Suprapubic skin (tissue), 4 donors: ENCODE data around the gene ARHGAP32. TPM values are rescaled to one million over a fixed set of nuclear protein-coding genes. Genes with fewer than 3 reads are reported as not detected.

ENCODE experiments used
- DNase-seq, 2 donors: peaks; one replicate each; pipeline ENCODE4 v3.0.0-alpha.2; 2019; ENCODE audit warnings: low spot score in 2 of 2
- H3K27ac ChIP-seq: fragments of 200-600 bp; sonication (generic); one replicate; pipeline ENCODE4 v1.5.1; 2019
- H3K27me3 ChIP-seq: fragments of 200-600 bp; sonication (generic); one replicate; pipeline ENCODE4 v1.5.1; 2019
- H3K36me3 ChIP-seq: fragments of 200-600 bp; sonication (generic); one replicate; pipeline ENCODE4 v1.5.1; 2019
- H3K4me1 ChIP-seq: fragments of 200-600 bp; sonication (generic); one replicate; pipeline ENCODE4 v1.5.1; 2019
- H3K4me3 ChIP-seq: fragments of 200-600 bp; sonication (generic); one replicate; pipeline ENCODE4 v1.5.1; 2019; ENCODE audit warnings: mild to moderate bottlenecking
- H3K9me3 ChIP-seq: fragments of 200-600 bp; sonication (generic); one replicate; pipeline ENCODE4 v1.5.1; 2019
- EP300 ChIP-seq: sonication (generic); formaldehyde crosslinking; IDR thresholded peaks from one replicate; pipeline ENCODE4 v1.6.1; 2017; ENCODE audit warnings: antibody characterized with exemption
- POLR2A ChIP-seq, 2 donors: fragments of 450-650 bp; IDR thresholded peaks; one replicate each; pipeline ENCODE4 v1.6.1; 2017; ENCODE audit warnings: antibody characterized with exemption in 2 of 2, mild to moderate bottlenecking in 2 of 2, moderate library complexity in 2 of 2
- POLR2AphosphoS5 ChIP-seq, 3 donors: sonication (generic); formaldehyde crosslinking; IDR thresholded peaks; one replicate each; pipeline ENCODE4 v1.6.1; 2017; ENCODE audit warnings: antibody characterized with exemption in 3 of 3
- WGBS: methylation state at CpG from one replicate; pipeline ENCODE4 v1.1.5; 2018; 5-methylcytosine and 5-hydroxymethylcytosine counted together
- total RNA-seq, 4 donors: library from RNA; depleted of rRNA; stranded (reverse); fragments of >200 nt; gene quantifications; one replicate each; pipeline ENCODE4 v1.1.0, GENCODE V29; 2016
- TF ChIP-seq, protein P1 (sequence below), 2 donors: fragments of 200-600 bp in 1 of 2; fragments of 450-650 bp in 1 of 2; sonication (generic) in 1 of 2; IDR thresholded peaks; one replicate each; pipeline ENCODE4 v1.5.1; 2016 to 2019; ENCODE audit warnings: antibody characterized with exemption in 2 of 2, mild to moderate bottlenecking in 1 of 2, moderate library complexity in 1 of 2

Gene ARHGAP32
- total RNA-seq, 4 donors from 2014 or later, result 49.5 to 93.4 (median 62.1) TPM

DNA sequence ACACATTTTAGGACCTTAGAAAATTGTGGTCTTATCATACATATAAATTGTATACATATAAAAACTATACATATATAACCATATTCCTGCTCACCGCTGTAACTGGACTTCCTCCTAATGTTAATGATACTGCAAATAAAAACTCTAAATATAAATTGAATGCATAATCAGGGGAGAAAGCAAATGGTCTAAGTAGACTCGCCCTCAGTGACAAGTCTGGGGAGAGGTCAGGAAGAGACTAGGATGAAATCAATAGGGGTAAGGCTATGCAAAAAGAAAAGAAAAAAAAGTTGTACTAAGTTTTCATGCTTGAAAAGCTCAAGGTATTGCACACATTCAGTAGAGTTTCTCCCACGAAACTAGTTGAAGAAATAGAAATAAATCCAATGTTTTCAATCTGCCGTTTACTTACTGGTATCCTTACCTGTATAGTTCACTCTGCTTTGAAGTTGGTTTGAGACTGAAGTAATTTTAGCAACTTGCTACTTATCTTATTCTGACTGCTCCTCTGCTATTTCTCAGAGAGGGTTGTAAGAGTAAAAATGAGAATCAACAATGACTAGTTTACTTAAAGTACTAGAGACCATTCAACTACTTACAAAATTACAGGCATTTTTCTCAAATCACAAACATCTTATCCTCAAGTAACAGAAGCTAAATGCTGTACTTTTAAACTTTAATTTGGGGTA lies 12.2 kb upstream of the ARHGAP32 start:
- no peak overlapping the region for H3K4me3 ChIP-seq

GRCh38 chr11:129202646-129203045 lies 10.5 kb upstream of the ARHGAP32 start:
- no peak for DNase-seq
- Histone ChIP-seq H3K36me3 (no peaks in the 10 kb centered on the region), H3K27me3 (no peaks in the 10 kb centered on the region), H3K4me3 (no peak overlapping the region), H3K4me1 (no peaks in the 10 kb centered on the region), H3K27ac (no peak overlapping the region), H3K9me3 (no peaks in the 10 kb centered on the region)
- TF ChIP-seq EP300 (no peak), POLR2A (IDR thresholded peaks at IDR 0.05) (no peak), POLR2AphosphoS5 (IDR thresholded peaks at IDR 0.05) (no peak)
- TF ChIP-seq, protein P1, sequence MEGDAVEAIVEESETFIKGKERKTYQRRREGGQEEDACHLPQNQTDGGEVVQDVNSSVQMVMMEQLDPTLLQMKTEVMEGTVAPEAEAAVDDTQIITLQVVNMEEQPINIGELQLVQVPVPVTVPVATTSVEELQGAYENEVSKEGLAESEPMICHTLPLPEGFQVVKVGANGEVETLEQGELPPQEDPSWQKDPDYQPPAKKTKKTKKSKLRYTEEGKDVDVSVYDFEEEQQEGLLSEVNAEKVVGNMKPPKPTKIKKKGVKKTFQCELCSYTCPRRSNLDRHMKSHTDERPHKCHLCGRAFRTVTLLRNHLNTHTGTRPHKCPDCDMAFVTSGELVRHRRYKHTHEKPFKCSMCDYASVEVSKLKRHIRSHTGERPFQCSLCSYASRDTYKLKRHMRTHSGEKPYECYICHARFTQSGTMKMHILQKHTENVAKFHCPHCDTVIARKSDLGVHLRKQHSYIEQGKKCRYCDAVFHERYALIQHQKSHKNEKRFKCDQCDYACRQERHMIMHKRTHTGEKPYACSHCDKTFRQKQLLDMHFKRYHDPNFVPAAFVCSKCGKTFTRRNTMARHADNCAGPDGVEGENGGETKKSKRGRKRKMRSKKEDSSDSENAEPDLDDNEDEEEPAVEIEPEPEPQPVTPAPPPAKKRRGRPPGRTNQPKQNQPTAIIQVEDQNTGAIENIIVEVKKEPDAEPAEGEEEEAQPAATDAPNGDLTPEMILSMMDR (IDR thresholded peaks at IDR 0.05), result no peak
- 92% methylated on average over 5 of the region's 5 CpGs for WGBS

More for the DNA sequence above, 12.2 kb upstream of the ARHGAP32 start:
- DNase-seq, result no peak
- H3K27me3 ChIP-seq, result no peaks in the 10 kb centered on the region
- WGBS, result 94% methylated on average over 4 of the region's 4 CpGs
- TF ChIP-seq EP300, result no peak
- TF ChIP-seq, protein P1 (IDR thresholded peaks at IDR 0.05), result no peak
- no peak for TF ChIP-seq POLR2AphosphoS5 (IDR thresholded peaks at IDR 0.05)
- TF ChIP-seq POLR2A (IDR thresholded peaks at IDR 0.05), result no peak
- no peaks in the 10 kb centered on the region for H3K36me3 ChIP-seq
- H3K9me3 ChIP-seq, result no peaks in the 10 kb centered on the region
- H3K27ac ChIP-seq, result no peak overlapping the region
- H3K4me1 ChIP-seq, result peaks cover 15% of the 10 kb centered on the region

GRCh38 chr11:129195682-129196081 lies 3.6 kb upstream of the ARHGAP32 start:
- 92% methylated on average over 6 of the region's 6 CpGs for WGBS
- no peak for TF ChIP-seq POLR2A (IDR thresholded peaks at IDR 0.05)
- TF ChIP-seq POLR2AphosphoS5 (IDR thresholded peaks at IDR 0.05), result no peak
- TF ChIP-seq EP300, result no peak
- TF ChIP-seq, protein P1 (IDR thresholded peaks at IDR 0.05), result no peak
- Histone ChIP-seq H3K4me1 (peaks cover 22% of the 10 kb centered on the region), H3K9me3 (no peaks in the 10 kb centered on the region), H3K27me3 (no peaks in the 10 kb centered on the region), H3K36me3 (no peaks in the 10 kb centered on the region), H3K27ac (no peak overlapping the region), H3K4me3 (no peak overlapping the region)
- DNase-seq, result no peak

DNA sequence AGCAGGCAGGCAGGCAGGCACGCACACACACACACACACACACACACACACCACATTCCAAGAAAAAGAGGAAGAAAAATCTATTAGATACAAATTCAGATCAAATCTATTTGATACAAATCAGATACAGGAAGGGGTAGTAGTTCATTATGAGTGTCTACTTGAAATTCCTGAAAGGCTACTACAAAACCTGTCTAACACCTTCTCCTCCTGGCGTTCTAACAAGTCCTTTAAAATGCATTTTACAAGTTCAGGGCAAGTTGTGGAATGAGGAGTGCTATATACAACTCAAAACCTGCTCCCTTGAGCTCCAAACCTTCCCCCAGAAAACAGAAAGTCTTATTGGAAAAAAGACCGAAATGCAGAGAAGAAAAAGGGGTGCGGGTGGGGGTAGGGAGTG lies 476 bp downstream of the ARHGAP32 start:
- TF ChIP-seq POLR2A (IDR thresholded peaks at IDR 0.05) (no peak), POLR2AphosphoS5 (IDR thresholded peaks at IDR 0.05) (no peak), EP300 (no peak)
- TF ChIP-seq, protein P1 (IDR thresholded peaks at IDR 0.05), result no peak
- peak overlapping the region; percentile 27 for H3K4me3 ChIP-seq
- no peaks in the 10 kb centered on the region for H3K36me3 ChIP-seq
- WGBS, result 48% methylated on average over 4 of the region's 4 CpGs
- H3K9me3 ChIP-seq, result no peaks in the 10 kb centered on the region
- H3K4me1 ChIP-seq, result peaks cover 36% of the 10 kb centered on the region
- no peaks in the 10 kb centered on the region for H3K27me3 ChIP-seq
- DNase-seq, result no peak
- H3K27ac ChIP-seq, result peak overlapping the region; percentile 87

- DNase-seq, result no peak
- 33% methylated on average over 4 of the region's 4 CpGs for WGBS
- Histone ChIP-seq H3K36me3 (no peaks in the 10 kb centered on the region), H3K4me1 (peaks cover 36% of the 10 kb centered on the region), H3K27ac (peak overlapping the region; percentile 65), H3K27me3 (no peaks in the 10 kb centered on the region), H3K9me3 (no peaks in the 10 kb centered on the region), H3K4me3 (no peak overlapping the region)
- TF ChIP-seq, protein P1 (IDR thresholded peaks at IDR 0.05), result no peak
- TF ChIP-seq POLR2A (IDR thresholded peaks at IDR 0.05), result no peak
- no peak for TF ChIP-seq EP300
- no peak for TF ChIP-seq POLR2AphosphoS5 (IDR thresholded peaks at IDR 0.05)
Measured at GRCh38 chr11:129190087-129190486, 2.0 kb downstream of the ARHGAP32 start.
